ENCODE results near the gene PRPF40A.
A peak's percentile ranks its signal among the peaks of the same experiment; 100 is the strongest.

The PRPF40A gene

GRCh38 chr2:152651834-152652233 lies 65.4 kb downstream of the PRPF40A start:
- DNase-seq (ENCODE audit: low read depth): no peak

- DNase-seq (ENCODE audit: low read depth): no peak
Measured at GRCh38 chr2:152650768-152651371, 66.4 kb downstream of the PRPF40A start.

- no peak for DNase-seq (ENCODE audit: low read depth)
Measured at GRCh38 chr2:152649997-152650396, 67.3 kb downstream of the PRPF40A start.

- DNase-seq (ENCODE audit: low read depth): no peak
Measured at GRCh38 chr2:152648336-152648735, 68.9 kb downstream of the PRPF40A start.

- DNase-seq (ENCODE audit: low read depth): no peak
Measured at GRCh38 chr2:152647552-152647951, 69.7 kb downstream of the PRPF40A start.

- DNase-seq (ENCODE audit: low read depth): peak; percentile 50
Measured at GRCh38 chr2:152646775-152647174, 70.5 kb downstream of the PRPF40A start.

GRCh38 chr2:152646264-152646663 lies 71.0 kb downstream of the PRPF40A start:
- no peak for DNase-seq (ENCODE audit: low read depth)

GRCh38 chr2:152644189-152644873 lies 72.9 kb downstream of the PRPF40A start:
- DNase-seq (ENCODE audit: low read depth): no peak

- DNase-seq (ENCODE audit: low read depth): no peak
Measured at GRCh38 chr2:152638590-152638989, 78.7 kb downstream of the PRPF40A start.

GRCh38 chr2:152638056-152638455 lies 79.2 kb downstream of the PRPF40A start:
- no peak for DNase-seq (ENCODE audit: low read depth)

- no peak for DNase-seq (ENCODE audit: low read depth)
Measured at GRCh38 chr2:152637251-152637650, 80.0 kb downstream of the PRPF40A start.

- DNase-seq (ENCODE audit: low read depth): no peak
Measured at GRCh38 chr2:152635635-152636298, 81.5 kb downstream of the PRPF40A start.

- no peak for DNase-seq (ENCODE audit: low read depth)
Measured at GRCh38 chr2:152632736-152633135, 84.5 kb downstream of the PRPF40A start.

GRCh38 chr2:152630466-152630865 lies 86.8 kb downstream of the PRPF40A start:
- DNase-seq (ENCODE audit: low read depth): no peak

GRCh38 chr2:152629202-152629601 lies 88.1 kb downstream of the PRPF40A start:
- no peak for DNase-seq (ENCODE audit: low read depth)

GRCh38 chr2:152627351-152627957 lies 89.8 kb downstream of the PRPF40A start:
- no peak for DNase-seq (ENCODE audit: low read depth)

- no peak for DNase-seq (ENCODE audit: low read depth)
Measured at GRCh38 chr2:152626911-152627339, 90.3 kb downstream of the PRPF40A start.

GRCh38 chr2:152624805-152625204 lies 92.5 kb downstream of the PRPF40A start:
- no peak for DNase-seq (ENCODE audit: low read depth)

- no peak for DNase-seq (ENCODE audit: low read depth)
Measured at GRCh38 chr2:152623775-152624174, 93.5 kb downstream of the PRPF40A start.

GRCh38 chr2:152623076-152623740 lies 94.1 kb downstream of the PRPF40A start:
- DNase-seq (ENCODE audit: low read depth): no peak

GRCh38 chr2:152622219-152622618 lies 95.0 kb downstream of the PRPF40A start:
- DNase-seq (ENCODE audit: low read depth): no peak

- DNase-seq (ENCODE audit: low read depth): no peak
Measured at GRCh38 chr2:152620985-152621384, 96.3 kb downstream of the PRPF40A start.
